Prostate gland (tissue), 2 donors: ENCODE results near the gene MAP4K2. TPM values are rescaled to one million over a fixed set of nuclear protein-coding genes. Genes with fewer than 3 reads are reported as not detected.

Experiments
- DNase-seq: peaks from one replicate; pipeline ENCODE4 v3.0.0-alpha.2; 2019; ENCODE audit warnings: low spot score
- H3K27ac ChIP-seq, 2 donors: fragments of 200-600 bp; sonication (generic); 2 replicates each; pipeline ENCODE4 v1.5.1; 2017 to 2019
- H3K27me3 ChIP-seq: fragments of 200-600 bp; sonication (generic); replicated peaks from 2 replicates; pipeline ENCODE4 v1.5.1; 2019; ENCODE audit not compliant: insufficient read depth
- H3K36me3 ChIP-seq, 2 donors: fragments of 200-600 bp; sonication (generic); 1 replicate in 1 of 2; 2 replicates in 1 of 2; pipeline versions ENCODE4 v1.5.1 to v1.8.1; 2017 to 2019
- H3K4me1 ChIP-seq: fragments of 200-600 bp; sonication (generic); replicated peaks from 2 replicates; pipeline ENCODE4 v1.5.1; 2019
- H3K4me3 ChIP-seq, 2 donors: fragments of 200-600 bp; sonication (generic); 2 replicates each; pipeline ENCODE4 v1.5.1; 2017 to 2019
- H3K9me3 ChIP-seq: fragments of 200-600 bp; sonication (generic); 2 replicates; pipeline ENCODE4 v1.5.1; 2017
- CTCF ChIP-seq, 4 experiments: fragments of 200-600 bp in 2 of 4; fragments of 450-650 bp in 2 of 4; sonication (generic) in 2 of 4; IDR thresholded peaks; 1 replicate in 3 of 4; 2 replicates in 1 of 4; pipeline ENCODE4 v1.5.1; 2016 to 2019; ENCODE audit warnings: antibody characterized with exemption in 4 of 4, mild to moderate bottlenecking in 2 of 4, moderate library complexity in 2 of 4
- POLR2A ChIP-seq: fragments of 450-650 bp; IDR thresholded peaks from one replicate; pipeline ENCODE4 v1.6.1; 2016; ENCODE audit warnings: antibody characterized with exemption, mild to moderate bottlenecking
- POLR2AphosphoS5 ChIP-seq: sonication (generic); formaldehyde crosslinking; IDR thresholded peaks from one replicate; pipeline ENCODE4 v1.6.1; 2017; ENCODE audit warnings: antibody characterized with exemption
- WGBS: methylation state at CpG from one replicate; pipeline ENCODE4 v1.1.5; 2018; 5-methylcytosine and 5-hydroxymethylcytosine counted together
- intact Hi-C: fragments of 100-400 bp; cut with DNase I; formaldehyde crosslinking; loops from one replicate; pipeline ENCODE4 v1.14.2; 2022
- total RNA-seq, 2 donors: library from RNA; depleted of rRNA; stranded (reverse); fragments of >200 nt; gene quantifications; one replicate each; pipeline ENCODE4 v1.1.0, GENCODE V29; 2016

Gene MAP4K2
- total RNA-seq, 2 donors from 2014 or later, result 10.7 to 35.8 TPM

GRCh38 chr11:64758330-64759079, 44.5 kb downstream of the MAP4K2 start:
- Histone ChIP-seq H3K36me3 (no peaks in the 10 kb centered on the region), H3K27me3 (no peaks in the 10 kb centered on the region), H3K4me3 (no peak overlapping the region), H3K27ac (peak overlapping the region in 1 of 2 donors; percentile 48), H3K9me3 (no peaks in the 10 kb centered on the region), H3K4me1 (peaks cover 1% of the 10 kb centered on the region)
- intact Hi-C loops, result no loop called here
- 89% methylated on average over 15 of the region's 15 CpGs for WGBS
- TF ChIP-seq CTCF (IDR thresholded peaks at IDR 0.05) (no peak), POLR2A (no peak), POLR2AphosphoS5 (no peak)
- DNase-seq, result no peak

GRCh38 chr11:64757549-64758329, 45.3 kb downstream of the MAP4K2 start:
- 80% methylated on average over 14 of the region's 19 CpGs for WGBS
- no peak overlapping the region for H3K4me3 ChIP-seq

GRCh38 chr11:64755681-64756361, 47.2 kb downstream of the MAP4K2 start:
- no peak for DNase-seq
- H3K36me3 ChIP-seq, result no peaks in the 10 kb centered on the region
- intact Hi-C loops, result no loop called here
- no peaks in the 10 kb centered on the region for H3K27me3 ChIP-seq
- no peak for TF ChIP-seq POLR2AphosphoS5
- no peak for TF ChIP-seq POLR2A
- no peak for TF ChIP-seq CTCF (IDR thresholded peaks at IDR 0.05)
- H3K9me3 ChIP-seq, result no peaks in the 10 kb centered on the region
- no peaks in the 10 kb centered on the region for H3K4me1 ChIP-seq
- 87% methylated on average over 11 of the region's 13 CpGs for WGBS
- H3K27ac ChIP-seq, result no peak overlapping the region
- H3K4me3 ChIP-seq, result no peak overlapping the region

More at GRCh38 chr11:64757549-64758329, 45.3 kb downstream of the MAP4K2 start:
- no peak for DNase-seq
- intact Hi-C loops, result no loop called here
- TF ChIP-seq POLR2A, result no peak
- TF ChIP-seq CTCF (IDR thresholded peaks at IDR 0.05), result no peak
- no peak for TF ChIP-seq POLR2AphosphoS5
- Histone ChIP-seq H3K27me3 (no peaks in the 10 kb centered on the region), H3K9me3 (no peaks in the 10 kb centered on the region), H3K36me3 (no peaks in the 10 kb centered on the region), H3K27ac (no peak overlapping the region), H3K4me1 (no peaks in the 10 kb centered on the region)

- Histone ChIP-seq H3K9me3 (no peaks in the 10 kb centered on the region), H3K36me3 (no peaks in the 10 kb centered on the region)
- intact Hi-C loops, result no loop called here
Observed at GRCh38 chr11:64754919-64755662, 47.9 kb downstream of the MAP4K2 start.

More at GRCh38 chr11:64754919-64755662, 47.9 kb downstream of the MAP4K2 start:
- Histone ChIP-seq H3K27me3 (no peaks in the 10 kb centered on the region), H3K4me3 (no peak overlapping the region), H3K27ac (no peak overlapping the region), H3K4me1 (no peaks in the 10 kb centered on the region)
- DNase-seq, result no peak
- 90% methylated on average over 21 of the region's 21 CpGs for WGBS
- no peak for TF ChIP-seq CTCF (IDR thresholded peaks at IDR 0.05)
- no peak for TF ChIP-seq POLR2AphosphoS5
- no peak for TF ChIP-seq POLR2A
